ENCODE results near the gene TSEN34.

DNA sequence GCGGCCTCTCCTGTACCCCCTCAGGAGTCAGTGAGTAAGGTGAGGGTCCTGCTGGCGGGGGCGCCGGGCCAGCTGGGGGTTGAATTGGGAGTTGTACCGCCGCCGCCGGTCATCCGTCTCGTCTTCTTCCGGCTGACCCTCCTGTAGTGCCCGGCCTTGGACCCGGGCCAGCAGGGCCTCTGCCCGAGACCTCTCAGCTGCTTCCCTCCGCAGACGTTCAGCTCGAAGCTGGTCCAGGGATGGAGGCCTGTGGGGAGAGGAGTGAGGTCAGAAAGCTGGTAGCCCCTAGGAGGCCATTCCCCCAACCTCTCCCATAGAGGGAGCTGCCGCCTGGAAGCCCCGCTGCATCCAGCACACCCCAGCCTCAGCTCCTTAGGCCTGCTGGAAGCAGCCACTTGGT is 35.4 kb upstream of the TSEN34 start:
- TF ChIP-seq EZH2 (IDR thresholded peaks at IDR 0.05; ENCODE audit: borderline replicate concordance, low read depth, low read length, poor library complexity, severe bottlenecking), result no peak
- TF ChIP-seq, protein P1, sequence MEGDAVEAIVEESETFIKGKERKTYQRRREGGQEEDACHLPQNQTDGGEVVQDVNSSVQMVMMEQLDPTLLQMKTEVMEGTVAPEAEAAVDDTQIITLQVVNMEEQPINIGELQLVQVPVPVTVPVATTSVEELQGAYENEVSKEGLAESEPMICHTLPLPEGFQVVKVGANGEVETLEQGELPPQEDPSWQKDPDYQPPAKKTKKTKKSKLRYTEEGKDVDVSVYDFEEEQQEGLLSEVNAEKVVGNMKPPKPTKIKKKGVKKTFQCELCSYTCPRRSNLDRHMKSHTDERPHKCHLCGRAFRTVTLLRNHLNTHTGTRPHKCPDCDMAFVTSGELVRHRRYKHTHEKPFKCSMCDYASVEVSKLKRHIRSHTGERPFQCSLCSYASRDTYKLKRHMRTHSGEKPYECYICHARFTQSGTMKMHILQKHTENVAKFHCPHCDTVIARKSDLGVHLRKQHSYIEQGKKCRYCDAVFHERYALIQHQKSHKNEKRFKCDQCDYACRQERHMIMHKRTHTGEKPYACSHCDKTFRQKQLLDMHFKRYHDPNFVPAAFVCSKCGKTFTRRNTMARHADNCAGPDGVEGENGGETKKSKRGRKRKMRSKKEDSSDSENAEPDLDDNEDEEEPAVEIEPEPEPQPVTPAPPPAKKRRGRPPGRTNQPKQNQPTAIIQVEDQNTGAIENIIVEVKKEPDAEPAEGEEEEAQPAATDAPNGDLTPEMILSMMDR (conservative IDR thresholded peaks at IDR 0.05; ENCODE audit: low read depth, low read length), result no peak
